DOHH2 (cell line): Measurements from ENCODE around the gene FGF3.

Source experiments
- CTCF ChIP-seq: fragments of 200-600 bp; sonication (generic); IDR thresholded peaks from one replicate; pipeline ENCODE4 v1.5.1; 2014; ENCODE audit warnings: antibody characterized with exemption, mild to moderate bottlenecking, low read depth, low read length; ENCODE audit not compliant: poor library complexity, severe bottlenecking
- EZH2phosphoT487 ChIP-seq: fragments of 200-600 bp; sonication (generic); IDR thresholded peaks from 2 replicates; pipeline ENCODE4 v1.6.1; 2017; ENCODE audit warnings: borderline replicate concordance, mild to moderate bottlenecking, antibody characterized with exemption, low read length, moderate library complexity, mixed read lengths

- TF ChIP-seq CTCF (no peak), EZH2phosphoT487 (no peak)
These were observed 21.4 kb upstream of the FGF3 start for GRCh38 chr11:69840371-69841169.
